Large intestine (tissue), 3 donors: ENCODE data around the gene CAMTA1. TPM values are rescaled to one million over a fixed set of nuclear protein-coding genes. Genes with fewer than 3 reads are reported as not detected.
A peak's percentile ranks its signal among the peaks of the same experiment; 100 is the strongest.

ENCODE experiments used
- DNase-seq, 2 donors: peaks; one replicate each; pipeline versions ENCODE4 v3.0.0 to v3.0.0-alpha.2; 2013
- H3K27ac ChIP-seq: one replicate; pipeline ENCODE4 v1.5.1; 2013; ENCODE audit warnings: low read length
- H3K27me3 ChIP-seq: 2 replicates; pipeline ENCODE4 v1.6.1; 2013; ENCODE audit warnings: low read length; ENCODE audit not compliant: control insufficient read depth, insufficient read depth
- H3K36me3 ChIP-seq: 2 replicates; pipeline ENCODE4 v1.6.1; 2013; ENCODE audit warnings: low read length; ENCODE audit not compliant: control insufficient read depth, insufficient read depth
- H3K4me1 ChIP-seq: one replicate; pipeline ENCODE4 v1.6.1; 2013; ENCODE audit warnings: low read length; ENCODE audit not compliant: control insufficient read depth, insufficient read depth
- H3K4me3 ChIP-seq: one replicate; pipeline ENCODE4 v1.5.1; 2013; ENCODE audit warnings: low read length
- H3K9me3 ChIP-seq: one replicate; pipeline ENCODE4 v1.6.1; 2013; ENCODE audit warnings: mild to moderate bottlenecking, low read depth, low read length, moderate library complexity; ENCODE audit not compliant: control insufficient read depth
- WGBS: methylation state at CpG from one replicate; pipeline ENCODE4 v1.1.5; 2013; ENCODE audit warnings: low lambda C conversion rate; ENCODE audit not compliant: insufficient coverage; 5-methylcytosine and 5-hydroxymethylcytosine counted together
- polyA plus RNA-seq: library from polyadenylated mRNA; unstranded; fragments of 120-200 nt; gene quantifications from one replicate; pipeline ENCODE4 v1.2.1, GENCODE V29; 2013

CAMTA1 gene
- polyA plus RNA-seq, 1 donor = 67.9 TPM

- H3K36me3 ChIP-seq = no peaks in the 10 kb centered on the region
- no peak overlapping the region for H3K27ac ChIP-seq
- H3K4me3 ChIP-seq = no peak overlapping the region
- H3K9me3 ChIP-seq = no peaks in the 10 kb centered on the region
- H3K4me1 ChIP-seq = no peaks in the 10 kb centered on the region
- no peaks in the 10 kb centered on the region for H3K27me3 ChIP-seq
- no CpG with 5 or more reads among the region's 4 CpGs for WGBS
- DNase-seq = peak in 1 of 2 donors; percentile 19
Observed at GRCh38 chr1:7401814-7402547, 616.7 kb downstream of the CAMTA1 start.

GRCh38 chr1:7402548-7402850 lies 617.2 kb downstream of the CAMTA1 start:
- Histone ChIP-seq H3K9me3 (no peaks in the 10 kb centered on the region), H3K4me1 (no peaks in the 10 kb centered on the region), H3K4me3 (no peak overlapping the region), H3K27ac (no peak overlapping the region), H3K36me3 (no peaks in the 10 kb centered on the region), H3K27me3 (no peaks in the 10 kb centered on the region)
- DNase-seq = no peak
- WGBS = no CpG with 5 or more reads among the region's 2 CpGs

GRCh38 chr1:7403265-7404045 lies 618.2 kb downstream of the CAMTA1 start:
- no peak for DNase-seq
- 100% methylated on average over 2 of the region's 12 CpGs for WGBS

DNA sequence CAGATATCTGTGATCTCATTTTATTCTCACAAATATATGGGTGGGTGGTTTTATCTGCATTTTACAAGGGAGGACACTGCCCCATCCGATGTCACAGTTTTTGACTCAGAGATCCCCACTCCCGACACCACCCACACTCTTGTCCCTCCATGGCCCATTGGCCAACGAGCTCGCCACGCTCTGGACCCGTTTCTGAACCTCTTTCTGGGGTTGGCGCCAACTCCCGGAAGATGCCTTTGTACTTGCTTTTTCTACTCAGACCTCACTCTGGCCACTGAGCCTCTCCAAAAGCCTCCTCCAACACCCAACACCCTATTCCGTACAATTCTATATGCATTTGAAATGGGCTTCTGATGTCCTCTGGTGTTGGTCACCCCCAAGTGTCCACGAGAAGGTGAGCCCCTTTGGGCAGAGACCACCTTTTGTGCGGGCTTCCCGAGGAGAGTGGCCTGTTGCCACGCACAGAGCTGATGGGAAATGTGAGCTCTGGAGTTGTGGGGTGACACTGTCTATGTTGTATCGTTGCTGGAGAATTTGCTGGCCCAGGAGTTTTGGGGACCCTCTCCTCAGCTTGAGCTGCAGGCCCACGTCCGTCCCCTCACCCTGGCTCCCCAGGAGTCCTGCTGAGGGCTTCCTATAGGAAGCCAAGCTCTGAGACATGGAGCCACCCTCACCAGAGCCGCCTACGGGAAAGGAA lies 618.9 kb downstream of the CAMTA1 start:
- no peaks in the 10 kb centered on the region for H3K9me3 ChIP-seq
- H3K36me3 ChIP-seq = no peaks in the 10 kb centered on the region
- no CpG with 5 or more reads among the region's 18 CpGs for WGBS
- H3K27me3 ChIP-seq = no peaks in the 10 kb centered on the region
- H3K27ac ChIP-seq = no peak overlapping the region
- no peaks in the 10 kb centered on the region for H3K4me1 ChIP-seq
- no peak overlapping the region for H3K4me3 ChIP-seq
- no peak for DNase-seq

More at GRCh38 chr1:7403265-7404045, 618.2 kb downstream of the CAMTA1 start:
- no peak overlapping the region for H3K4me3 ChIP-seq
- no peaks in the 10 kb centered on the region for H3K36me3 ChIP-seq
- H3K27ac ChIP-seq = no peak overlapping the region
- no peaks in the 10 kb centered on the region for H3K4me1 ChIP-seq
- H3K27me3 ChIP-seq = no peaks in the 10 kb centered on the region
- H3K9me3 ChIP-seq = no peaks in the 10 kb centered on the region

- no peaks in the 10 kb centered on the region for H3K36me3 ChIP-seq
- no peak overlapping the region for H3K4me3 ChIP-seq
- H3K4me1 ChIP-seq = no peaks in the 10 kb centered on the region
- H3K27ac ChIP-seq = no peak overlapping the region
- no peak for DNase-seq
- no peaks in the 10 kb centered on the region for H3K27me3 ChIP-seq
- H3K9me3 ChIP-seq = no peaks in the 10 kb centered on the region
- WGBS = no CpG with 5 or more reads among the region's 9 CpGs
Observed at GRCh38 chr1:7405844-7406500, 620.7 kb downstream of the CAMTA1 start.

GRCh38 chr1:7406641-7407543 lies 621.6 kb downstream of the CAMTA1 start:
- H3K27me3 ChIP-seq = no peaks in the 10 kb centered on the region
- H3K4me3 ChIP-seq = no peak overlapping the region
- H3K9me3 ChIP-seq = no peaks in the 10 kb centered on the region
- DNase-seq = no peak
- no peaks in the 10 kb centered on the region for H3K36me3 ChIP-seq
- no peaks in the 10 kb centered on the region for H3K4me1 ChIP-seq
- no CpG with 5 or more reads among the region's 18 CpGs for WGBS
- no peak overlapping the region for H3K27ac ChIP-seq

DNA sequence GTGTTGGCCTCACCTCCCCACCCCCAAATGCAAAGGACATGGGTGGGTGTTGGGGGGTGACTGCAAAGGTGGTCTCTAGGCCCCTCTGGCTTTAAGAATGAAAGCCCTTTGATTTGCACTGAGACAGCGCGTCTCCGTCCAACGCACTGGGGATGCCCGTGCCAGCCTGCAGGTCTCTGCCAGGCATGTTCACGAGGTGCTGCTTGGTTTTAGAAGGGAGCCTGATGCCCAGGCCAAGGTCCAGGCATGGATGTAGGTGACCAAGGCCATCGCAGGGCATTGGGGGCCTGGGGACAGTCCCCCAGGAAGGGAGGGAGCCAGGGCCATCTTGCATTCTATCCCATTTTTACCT lies 622.3 kb downstream of the CAMTA1 start:
- DNase-seq = no peak
- no peak overlapping the region for H3K27ac ChIP-seq
- WGBS = no CpG with 5 or more reads among the region's 7 CpGs

DNA sequence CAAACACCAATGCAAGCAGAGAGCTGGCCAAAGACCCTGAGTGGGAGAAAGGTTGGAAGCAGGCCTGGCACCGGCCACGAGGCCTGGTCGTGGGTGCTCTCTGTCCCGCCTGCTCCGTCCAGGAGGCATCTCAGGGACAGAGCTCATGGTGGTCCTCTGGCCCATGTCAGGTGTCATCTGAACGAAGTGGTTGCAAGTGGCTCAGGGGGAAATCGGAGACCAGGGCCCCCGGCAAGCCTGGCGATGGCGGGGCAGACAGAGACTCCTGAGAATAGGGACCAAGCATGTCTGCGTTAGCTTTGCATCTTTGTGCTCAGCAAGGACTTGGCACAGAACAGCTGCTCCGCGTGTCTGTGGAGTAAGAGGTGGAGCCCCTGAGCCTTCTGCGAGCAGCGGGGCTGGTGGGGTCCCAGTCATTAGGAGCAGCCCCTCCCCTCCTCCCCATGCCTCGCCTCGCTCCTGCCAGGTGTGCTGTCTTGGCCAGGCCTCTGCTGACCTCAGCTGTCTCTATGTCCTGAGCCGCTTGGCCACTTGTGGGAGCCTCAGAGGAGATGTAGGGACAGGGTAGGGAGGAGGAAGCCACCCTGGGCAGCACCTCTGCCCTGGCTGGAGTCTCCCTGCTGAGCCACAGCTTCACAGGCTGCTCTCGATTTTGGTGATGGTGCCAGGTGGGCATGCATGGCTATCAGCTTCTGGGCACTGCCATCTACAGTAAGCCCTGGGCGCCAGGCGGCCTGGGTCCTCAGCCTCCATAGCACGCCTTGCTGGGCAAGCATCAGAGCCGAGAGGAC lies 622.9 kb downstream of the CAMTA1 start:
- Histone ChIP-seq H3K4me1 (no peaks in the 10 kb centered on the region), H3K4me3 (no peak overlapping the region), H3K36me3 (no peaks in the 10 kb centered on the region), H3K27ac (no peak overlapping the region), H3K9me3 (no peaks in the 10 kb centered on the region), H3K27me3 (no peaks in the 10 kb centered on the region)
- WGBS = no CpG with 5 or more reads among the region's 23 CpGs
- DNase-seq = no peak

More for the DNA sequence above, 622.3 kb downstream of the CAMTA1 start:
- no peaks in the 10 kb centered on the region for H3K4me1 ChIP-seq
- H3K27me3 ChIP-seq = no peaks in the 10 kb centered on the region
- H3K9me3 ChIP-seq = no peaks in the 10 kb centered on the region
- H3K36me3 ChIP-seq = no peaks in the 10 kb centered on the region
- no peak overlapping the region for H3K4me3 ChIP-seq

GRCh38 chr1:7408771-7409150 lies 623.5 kb downstream of the CAMTA1 start:
- DNase-seq = no peak
- no CpG with 5 or more reads among the region's 5 CpGs for WGBS
- Histone ChIP-seq H3K4me1 (no peaks in the 10 kb centered on the region), H3K27ac (no peak overlapping the region), H3K36me3 (no peaks in the 10 kb centered on the region), H3K9me3 (no peaks in the 10 kb centered on the region), H3K27me3 (no peaks in the 10 kb centered on the region), H3K4me3 (no peak overlapping the region)
